GM19023 (cell line): ENCODE data around the gene SHISA4.
"Not testable (repeated sequence)": the region's sequence is repeated elsewhere in the genome, so short reads cannot be mapped to it uniquely, and the experiment has no call there.

Experiments used
- ATAC-seq: cut with Tn5 transposase; IDR thresholded peaks from one replicate; pipeline ENCODE4 v1.9.1; 2021; ENCODE audit warnings: mild to moderate bottlenecking, moderate library complexity; ENCODE audit not compliant: unreplicated experiment

The SHISA4 gene

GRCh38 chr1:201888282-201889089 is at the start of gene SHISA4:
Gene SHISA4 (plus strand): TSS chr1:201888898. CDS start chr1:201888995, 97 bp downstream.
- no peak for ATAC-seq

GRCh38 chr1:201839089-201839488 is 49.6 kb upstream of the SHISA4 start:
- not testable (repeated sequence) for ATAC-seq

GRCh38 chr1:201840055-201840454 is 48.6 kb upstream of the SHISA4 start:
- ATAC-seq, result no peak

GRCh38 chr1:201840490-201840889 is 48.2 kb upstream of the SHISA4 start:
- no peak for ATAC-seq

- ATAC-seq, result no peak
Measured at GRCh38 chr1:201841265-201841912, 47.3 kb upstream of the SHISA4 start.

DNA sequence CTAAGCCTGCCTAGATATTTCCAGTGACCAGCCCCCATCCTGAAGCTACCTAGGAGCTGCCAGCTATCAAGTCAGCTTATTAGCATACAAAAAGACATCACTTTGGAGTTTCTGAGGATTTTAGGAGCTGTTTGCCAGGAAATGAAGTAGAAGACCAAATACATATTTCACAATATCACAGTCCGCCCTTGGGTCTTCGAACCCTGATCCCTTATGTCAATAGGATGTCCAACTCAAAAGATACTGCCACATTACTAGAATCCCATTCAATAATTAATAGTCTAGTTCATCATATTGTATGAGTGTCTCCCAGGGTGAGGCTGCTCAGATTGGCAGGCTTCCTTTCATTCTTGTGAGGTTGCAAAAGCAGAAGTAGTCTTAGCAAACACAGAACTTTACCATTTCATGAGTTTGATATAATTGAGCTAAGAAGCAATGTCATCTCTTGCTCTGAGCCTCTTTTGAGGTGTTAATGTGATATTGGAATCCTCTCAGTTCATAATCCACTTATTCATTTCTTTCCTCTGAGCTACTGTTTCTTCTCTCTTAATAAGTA is 46.1 kb upstream of the SHISA4 start:
- no peak for ATAC-seq

DNA sequence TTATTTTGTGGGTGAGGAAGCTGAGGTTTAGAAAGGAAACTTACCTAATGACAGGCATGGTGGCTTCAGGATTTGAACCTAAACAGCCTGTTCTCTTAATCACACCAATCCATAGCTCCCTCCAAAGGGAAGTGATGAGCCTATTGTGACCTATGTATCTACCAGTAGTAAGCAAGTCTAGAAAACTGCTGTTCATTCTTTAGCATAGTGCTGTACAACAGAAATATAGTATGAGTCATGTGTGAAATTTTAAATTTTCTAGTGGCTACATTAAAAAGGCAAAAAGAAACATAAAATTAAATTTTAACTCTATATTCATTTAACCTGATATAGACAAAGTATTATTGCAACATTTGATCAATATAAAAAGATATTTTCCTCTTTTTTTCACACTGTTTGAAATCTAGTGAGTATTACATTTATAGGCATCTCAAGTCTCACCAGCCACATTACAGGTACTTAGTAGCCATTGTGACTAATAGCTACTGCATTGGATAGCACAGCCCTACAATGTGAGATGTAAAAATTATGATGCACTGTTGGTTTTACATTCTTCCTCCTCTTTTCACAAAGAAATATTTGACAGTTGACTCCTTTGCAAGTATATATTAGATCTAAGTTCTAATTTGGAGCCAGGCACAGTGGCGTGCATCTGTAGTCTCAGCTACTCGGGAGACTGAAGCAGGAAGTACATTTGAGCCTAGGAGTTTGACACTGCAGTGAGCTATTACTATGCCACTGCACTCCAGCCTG is 43.2 kb upstream of the SHISA4 start:
- no peak for ATAC-seq

DNA sequence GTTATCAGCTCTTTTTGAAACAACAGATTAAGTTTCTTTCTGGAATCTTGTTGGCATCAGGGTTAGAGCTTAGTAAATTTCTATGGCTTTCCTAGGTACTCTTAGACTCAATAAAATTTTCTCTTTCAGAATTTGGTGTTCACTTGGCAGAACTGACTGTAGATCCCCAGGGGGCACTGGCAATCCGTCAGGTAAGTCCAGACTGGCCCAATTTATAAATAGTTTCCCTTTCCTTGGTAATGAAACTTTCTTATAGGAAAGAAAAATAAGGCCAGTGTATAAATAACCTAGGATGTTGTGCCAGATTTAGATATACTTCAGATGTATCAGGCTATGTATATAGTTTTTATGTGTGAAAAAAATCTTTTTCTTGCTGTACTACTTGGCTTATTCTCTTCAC is 41.5 kb upstream of the SHISA4 start:
- no peak for ATAC-seq

- ATAC-seq, result no peak
Measured at GRCh38 chr1:201848230-201848629, 40.5 kb upstream of the SHISA4 start.

GRCh38 chr1:201849372-201850052 is 39.2 kb upstream of the SHISA4 start:
- ATAC-seq, result no peak

DNA sequence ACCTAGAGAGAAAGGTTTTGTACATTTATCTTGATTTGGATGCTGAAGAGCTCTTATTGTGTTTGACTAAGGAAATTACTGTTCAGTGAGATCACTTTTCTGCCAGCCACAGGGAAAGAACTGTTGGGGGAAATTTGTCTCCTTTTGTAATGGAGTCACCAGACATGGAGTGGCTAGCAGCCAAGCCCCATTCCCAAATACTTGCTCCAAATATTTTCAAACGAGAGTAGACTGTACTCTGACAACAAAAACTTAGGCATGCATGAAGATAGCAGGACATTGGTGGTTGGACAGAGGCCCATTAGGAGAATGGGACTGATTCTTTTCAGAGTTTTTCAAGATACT is 38.7 kb upstream of the SHISA4 start:
- ATAC-seq, result no peak

GRCh38 chr1:201851949-201852348 is 36.7 kb upstream of the SHISA4 start:
- ATAC-seq, result no peak

DNA sequence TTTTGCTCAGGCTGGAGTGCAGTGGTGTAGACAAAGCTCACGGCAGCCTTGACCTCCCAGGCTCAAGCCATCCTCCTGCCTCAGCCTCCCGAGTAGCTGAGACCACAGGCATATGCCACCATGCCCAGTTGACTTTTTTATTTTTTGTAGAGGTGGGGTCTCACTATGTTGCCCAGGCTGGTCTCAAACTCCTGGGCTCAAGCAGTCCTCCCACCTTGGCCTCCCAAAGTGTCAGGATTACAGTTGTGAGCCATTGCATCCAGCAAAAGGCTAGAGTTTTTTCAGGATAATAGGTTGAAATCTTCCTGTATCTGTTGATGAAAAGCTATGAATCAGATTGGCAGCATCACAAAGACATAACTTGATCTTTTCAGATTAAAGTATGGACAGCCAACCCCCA is 32.0 kb upstream of the SHISA4 start:
- not testable (repeated sequence) for ATAC-seq

- no peak for ATAC-seq
Measured at GRCh38 chr1:201859424-201859823, 29.3 kb upstream of the SHISA4 start.

- no peak for ATAC-seq
Measured at GRCh38 chr1:201861448-201861847, 27.2 kb upstream of the SHISA4 start.

DNA sequence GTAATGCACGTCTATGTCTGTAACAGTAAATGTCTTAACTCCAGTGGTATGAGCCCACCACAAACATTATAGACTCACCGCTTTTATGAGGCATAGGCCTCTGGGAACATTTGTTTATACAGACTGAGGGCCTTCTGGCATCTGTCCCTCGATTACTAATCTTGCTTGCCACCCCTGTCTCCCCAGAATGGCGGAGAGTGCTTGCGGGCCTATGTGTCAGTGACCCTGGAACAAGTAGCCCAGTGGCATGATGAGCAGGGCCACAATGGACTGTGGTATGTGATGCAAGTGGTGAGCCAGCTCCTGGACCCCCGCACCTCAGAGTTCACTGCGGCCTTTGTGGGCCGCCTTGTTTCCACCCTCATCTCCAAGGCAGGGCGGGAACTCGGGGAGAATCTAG is 18.3 kb upstream of the SHISA4 start:
- ATAC-seq, result no peak

GRCh38 chr1:201874672-201875071 is 14.0 kb upstream of the SHISA4 start:
- no peak for ATAC-seq

- ATAC-seq, result no peak
Measured at GRCh38 chr1:201876148-201876818, 12.4 kb upstream of the SHISA4 start.

GRCh38 chr1:201877877-201878401 is 10.8 kb upstream of the SHISA4 start:
- no peak for ATAC-seq

DNA sequence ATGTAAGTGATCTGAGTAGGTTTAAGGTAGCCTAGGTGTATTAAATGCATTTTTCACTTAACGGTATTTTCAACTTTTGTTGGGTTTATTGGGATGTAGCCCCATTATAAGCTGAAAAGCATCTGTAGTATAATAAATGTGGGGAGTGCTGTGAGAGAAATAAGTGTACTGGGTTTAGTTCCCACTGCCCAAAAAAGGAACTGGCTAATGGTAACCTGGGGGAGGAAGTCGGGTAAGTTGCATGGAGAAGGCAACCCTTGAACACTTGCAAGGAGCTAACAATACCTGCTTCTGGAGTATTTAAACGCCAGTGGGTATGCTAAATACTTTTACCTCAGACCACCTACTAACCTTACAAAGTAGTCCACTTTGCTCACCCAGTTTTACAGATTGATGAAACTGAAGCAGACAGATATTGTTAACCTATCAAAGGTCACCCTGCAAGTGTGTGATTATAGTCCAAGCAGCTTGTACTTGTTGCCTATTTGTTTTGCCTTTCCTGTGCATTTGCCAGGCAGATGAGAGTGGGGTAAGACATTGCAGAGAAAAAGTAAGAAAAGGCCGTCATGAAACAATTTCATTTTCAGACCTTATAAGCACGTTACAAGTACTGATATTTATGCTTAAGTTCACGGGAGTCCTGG is 7.6 kb upstream of the SHISA4 start:
- ATAC-seq, result no peak
